ENCODE measurements around the gene FAM20B. TPM values are rescaled to one million over a fixed set of nuclear protein-coding genes. Genes with fewer than 3 reads are reported as not detected.

The FAM20B gene
- total RNA-seq, 2 donors from 2014 or later = 37.2 to 44.9 TPM

DNA sequence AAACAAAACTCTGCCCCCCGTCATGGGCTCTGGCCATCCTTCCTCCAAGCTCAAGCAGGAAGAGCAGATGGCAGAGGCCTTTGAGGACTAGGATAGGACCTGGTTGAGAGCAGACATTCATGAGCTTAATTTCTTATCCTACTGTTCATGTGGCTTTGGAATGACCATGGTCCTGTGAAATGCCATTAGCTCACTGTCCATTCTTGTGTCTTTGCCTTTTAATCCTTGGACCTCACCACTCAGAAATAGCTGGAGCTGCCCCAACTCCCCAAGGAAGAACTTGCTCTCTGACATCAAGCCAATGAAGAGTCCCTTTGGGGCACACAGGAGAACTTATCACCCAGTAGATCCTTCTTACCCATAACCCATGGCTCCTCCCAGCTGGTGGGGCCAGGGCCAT, 11.6 kb upstream of the FAM20B start:
- H3K36me3 ChIP-seq = no peaks in the 10 kb centered on the region
- H3K27ac ChIP-seq = no peak overlapping the region
- TF ChIP-seq, protein P1, sequence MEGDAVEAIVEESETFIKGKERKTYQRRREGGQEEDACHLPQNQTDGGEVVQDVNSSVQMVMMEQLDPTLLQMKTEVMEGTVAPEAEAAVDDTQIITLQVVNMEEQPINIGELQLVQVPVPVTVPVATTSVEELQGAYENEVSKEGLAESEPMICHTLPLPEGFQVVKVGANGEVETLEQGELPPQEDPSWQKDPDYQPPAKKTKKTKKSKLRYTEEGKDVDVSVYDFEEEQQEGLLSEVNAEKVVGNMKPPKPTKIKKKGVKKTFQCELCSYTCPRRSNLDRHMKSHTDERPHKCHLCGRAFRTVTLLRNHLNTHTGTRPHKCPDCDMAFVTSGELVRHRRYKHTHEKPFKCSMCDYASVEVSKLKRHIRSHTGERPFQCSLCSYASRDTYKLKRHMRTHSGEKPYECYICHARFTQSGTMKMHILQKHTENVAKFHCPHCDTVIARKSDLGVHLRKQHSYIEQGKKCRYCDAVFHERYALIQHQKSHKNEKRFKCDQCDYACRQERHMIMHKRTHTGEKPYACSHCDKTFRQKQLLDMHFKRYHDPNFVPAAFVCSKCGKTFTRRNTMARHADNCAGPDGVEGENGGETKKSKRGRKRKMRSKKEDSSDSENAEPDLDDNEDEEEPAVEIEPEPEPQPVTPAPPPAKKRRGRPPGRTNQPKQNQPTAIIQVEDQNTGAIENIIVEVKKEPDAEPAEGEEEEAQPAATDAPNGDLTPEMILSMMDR (IDR thresholded peaks at IDR 0.05) = no peak
- DNase-seq (ENCODE audit: low spot score) (no peak), ATAC-seq (ENCODE audit: insufficient number of reproducible peaks, low FRiP score, low read depth) (no peak)
- H3K4me1 ChIP-seq (ENCODE audit: control insufficient read depth in 1 of 2, low read depth in 2 of 2) = peaks cover 10 to 20% of the 10 kb centered on the region in 2 donors
- H3K27me3 ChIP-seq (replicated peaks; ENCODE audit: insufficient read depth) = no peaks in the 10 kb centered on the region
- no peaks in the 10 kb centered on the region for H3K9me3 ChIP-seq
- H3K4me3 ChIP-seq = no peak overlapping the region

DNA sequence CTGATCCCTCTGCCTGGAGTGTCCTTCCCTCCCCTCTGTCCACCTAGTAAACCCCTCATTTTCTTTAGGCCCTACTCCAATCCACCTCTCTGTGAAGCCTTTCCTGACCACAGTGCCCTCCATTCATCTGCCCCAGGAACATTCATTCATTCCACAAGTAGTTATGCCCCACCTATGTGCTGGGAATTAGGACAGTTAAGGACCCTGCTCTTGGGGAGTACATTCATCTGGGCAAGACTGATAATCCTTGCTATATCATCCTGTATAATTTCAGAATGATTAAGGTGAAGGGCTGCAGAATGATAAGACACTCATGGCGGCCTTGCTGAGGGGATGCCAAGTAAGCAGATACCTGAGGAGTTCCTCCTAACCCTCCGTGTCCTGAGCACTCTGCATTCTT, 10.3 kb upstream of the FAM20B start:
- no peak for DNase-seq (ENCODE audit: low spot score)
- Histone ChIP-seq H3K9me3 (no peaks in the 10 kb centered on the region), H3K27me3 (replicated peaks; ENCODE audit: insufficient read depth) (no peaks in the 10 kb centered on the region), H3K4me1 (ENCODE audit: control insufficient read depth in 1 of 2, low read depth in 2 of 2) (peaks cover 9 to 15% of the 10 kb centered on the region in 2 donors), H3K4me3 (no peak overlapping the region), H3K27ac (no peak overlapping the region), H3K36me3 (no peaks in the 10 kb centered on the region)
- TF ChIP-seq, protein P1 (IDR thresholded peaks at IDR 0.05) = no peak
- no peak for ATAC-seq (ENCODE audit: insufficient number of reproducible peaks, low FRiP score, low read depth)

DNA sequence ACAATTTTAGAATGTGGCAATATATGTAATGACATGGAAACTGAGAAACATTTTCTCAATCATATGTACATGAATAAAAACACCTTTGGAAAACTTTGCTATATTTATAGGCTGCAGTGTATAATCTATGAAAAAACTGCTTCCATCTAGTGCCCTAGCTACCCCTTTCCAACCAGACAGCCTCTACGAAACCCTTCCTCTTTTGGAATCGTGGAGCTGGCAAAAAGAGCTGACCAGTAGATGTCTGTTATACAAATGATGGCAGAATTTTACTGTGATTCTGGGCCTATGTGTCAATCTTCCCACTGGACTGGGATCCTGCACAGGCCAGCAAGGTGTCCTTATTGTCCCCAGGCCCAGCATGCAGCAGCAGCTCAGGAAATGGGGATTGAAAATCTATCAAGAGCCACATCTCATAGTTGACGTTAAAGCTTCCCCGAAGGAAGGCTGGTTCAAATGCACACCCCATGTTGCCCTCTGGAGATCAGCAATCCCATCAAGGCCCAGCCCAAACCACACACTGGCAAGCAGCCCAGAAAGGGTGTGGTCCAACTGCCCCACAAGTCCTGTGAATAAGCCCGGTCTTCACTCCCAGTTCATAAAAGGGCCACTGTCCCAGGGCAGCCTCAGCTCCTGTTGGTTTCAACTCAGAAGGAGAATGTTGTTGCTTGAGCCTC, 8.8 kb upstream of the FAM20B start:
- TF ChIP-seq, protein P1 (IDR thresholded peaks at IDR 0.05) = no peak
- H3K27me3 ChIP-seq (replicated peaks; ENCODE audit: insufficient read depth) = no peaks in the 10 kb centered on the region
- no peaks in the 10 kb centered on the region for H3K9me3 ChIP-seq
- H3K4me1 ChIP-seq (ENCODE audit: control insufficient read depth in 1 of 2, low read depth in 2 of 2) = peaks cover 9 to 15% of the 10 kb centered on the region in 2 donors
- no peaks in the 10 kb centered on the region for H3K36me3 ChIP-seq
- peak; percentile 59 for DNase-seq (ENCODE audit: low spot score)
- ATAC-seq (ENCODE audit: insufficient number of reproducible peaks, low FRiP score, low read depth) = peak; percentile 78
- no peak overlapping the region for H3K4me3 ChIP-seq
- peak overlapping the region in 1 of 2 donors; percentile 25 for H3K27ac ChIP-seq

DNA sequence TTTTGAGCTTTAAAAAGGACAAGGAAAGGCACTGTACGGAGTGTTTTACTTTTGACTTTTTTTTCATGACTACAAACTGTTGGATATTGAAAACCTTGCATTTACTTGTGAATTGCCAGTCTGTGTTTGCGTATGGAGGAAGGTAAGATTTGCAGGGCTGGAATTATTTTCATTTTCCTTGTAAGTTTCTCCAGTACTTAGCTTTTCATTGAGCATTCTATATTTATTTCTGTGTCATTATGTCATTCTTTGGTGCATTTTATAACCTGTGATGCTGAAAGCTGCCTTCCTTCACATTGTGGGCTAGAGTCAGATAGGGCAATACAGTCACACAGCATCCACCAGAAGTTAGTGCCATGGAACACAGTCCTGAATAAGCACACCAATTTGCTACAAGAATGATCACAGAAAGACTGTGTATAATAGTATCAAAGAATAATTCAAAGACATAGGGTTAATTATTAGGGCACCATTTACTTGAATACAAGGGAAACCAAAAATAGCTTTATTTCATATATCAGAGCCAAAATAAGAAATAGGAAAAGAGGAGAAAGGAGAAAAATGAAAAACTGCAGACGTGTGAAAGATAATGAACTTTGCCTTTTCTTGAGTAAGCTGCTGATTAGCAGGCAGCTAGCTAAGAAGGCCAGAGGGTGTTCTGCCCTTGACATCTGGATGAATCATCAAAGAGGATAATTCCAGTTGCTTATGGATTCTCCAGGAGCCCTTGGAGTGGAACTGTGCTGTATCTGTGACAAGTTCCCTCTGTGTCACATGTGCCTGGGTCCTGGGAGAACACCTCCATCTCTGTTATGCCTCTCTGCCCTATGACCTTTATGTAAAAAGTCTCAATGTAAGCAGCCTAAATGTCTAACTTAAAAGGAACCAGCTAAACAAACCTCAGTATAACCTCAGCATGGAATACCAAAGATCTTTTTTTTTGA, 8.0 kb upstream of the FAM20B start:
- no peaks in the 10 kb centered on the region for H3K27me3 ChIP-seq (replicated peaks; ENCODE audit: insufficient read depth)
- ATAC-seq (ENCODE audit: insufficient number of reproducible peaks, low FRiP score, low read depth) (no peak), DNase-seq (ENCODE audit: low spot score) (no peak)
- TF ChIP-seq, protein P1 (IDR thresholded peaks at IDR 0.05) = no peak
- peak overlapping the region in 1 of 2 donors; percentile 25 for H3K27ac ChIP-seq
- H3K4me3 ChIP-seq = no peak overlapping the region
- no peaks in the 10 kb centered on the region for H3K36me3 ChIP-seq
- H3K4me1 ChIP-seq (ENCODE audit: control insufficient read depth in 1 of 2, low read depth in 2 of 2) = peaks cover 7 to 15% of the 10 kb centered on the region in 2 donors
- H3K9me3 ChIP-seq = no peaks in the 10 kb centered on the region

DNA sequence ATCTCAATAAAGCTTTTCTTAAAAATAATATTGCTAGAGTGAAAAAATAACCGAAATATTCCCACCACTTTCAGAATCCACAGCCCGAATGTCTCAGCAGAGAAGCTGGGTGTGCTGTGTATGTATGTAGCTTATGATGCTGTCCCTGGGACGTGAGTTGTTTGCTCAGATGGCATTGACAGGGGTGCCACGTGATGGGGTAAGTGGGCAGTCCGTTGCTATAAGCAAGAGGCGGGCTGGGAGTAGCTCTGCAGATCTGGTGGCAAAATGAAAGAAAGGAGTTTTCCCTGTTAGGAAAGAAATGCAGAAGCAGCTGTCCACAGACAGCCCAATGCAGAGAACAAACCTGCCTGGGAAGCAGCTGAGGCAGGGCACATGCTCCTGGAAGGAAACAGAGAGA, 3.8 kb upstream of the FAM20B start:
- H3K4me3 ChIP-seq = peak overlapping the region; percentile 49
- no peaks in the 10 kb centered on the region for H3K27me3 ChIP-seq (replicated peaks; ENCODE audit: insufficient read depth)
- no peak overlapping the region for H3K27ac ChIP-seq
- no peaks in the 10 kb centered on the region for H3K9me3 ChIP-seq
- DNase-seq (ENCODE audit: low spot score) = no peak
- ATAC-seq (ENCODE audit: insufficient number of reproducible peaks, low FRiP score, low read depth) = no peak
- peaks cover 8 to 21% of the 10 kb centered on the region in 2 donors for H3K4me1 ChIP-seq (ENCODE audit: control insufficient read depth in 1 of 2, low read depth in 2 of 2)
- TF ChIP-seq, protein P1 (IDR thresholded peaks at IDR 0.05) = no peak
- no peaks in the 10 kb centered on the region for H3K36me3 ChIP-seq
